ENCODE results near the gene SAFB.

Gene SAFB

DNA sequence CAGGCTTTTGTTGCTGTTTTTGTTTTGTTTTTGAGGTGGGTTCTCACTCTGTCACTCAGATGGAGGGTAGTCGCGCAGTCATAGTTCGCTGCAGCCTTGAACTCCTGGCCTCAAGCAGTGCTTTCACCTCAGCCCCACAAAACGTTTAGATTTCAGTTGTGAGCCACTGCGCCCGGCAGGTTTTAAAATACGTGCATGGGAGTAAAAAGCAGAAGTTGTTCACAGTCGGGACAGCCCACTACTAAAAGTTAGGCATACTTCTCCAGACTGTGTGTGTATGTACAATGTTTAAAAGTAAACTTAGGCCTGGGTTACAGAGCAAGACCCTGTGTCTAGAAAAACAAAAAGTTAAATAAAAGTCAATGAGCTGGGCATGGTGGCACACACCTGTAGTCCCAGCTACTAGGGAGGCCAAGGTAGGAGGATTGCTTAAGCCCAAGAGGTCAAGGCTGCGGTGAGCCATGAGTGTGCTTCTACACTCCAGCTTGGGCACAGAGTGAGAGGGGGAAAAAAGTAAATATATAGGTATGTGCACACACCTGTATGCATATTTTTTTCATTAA lies 6.1 kb downstream of the SAFB start:
- DNase-seq: no peak

DNA sequence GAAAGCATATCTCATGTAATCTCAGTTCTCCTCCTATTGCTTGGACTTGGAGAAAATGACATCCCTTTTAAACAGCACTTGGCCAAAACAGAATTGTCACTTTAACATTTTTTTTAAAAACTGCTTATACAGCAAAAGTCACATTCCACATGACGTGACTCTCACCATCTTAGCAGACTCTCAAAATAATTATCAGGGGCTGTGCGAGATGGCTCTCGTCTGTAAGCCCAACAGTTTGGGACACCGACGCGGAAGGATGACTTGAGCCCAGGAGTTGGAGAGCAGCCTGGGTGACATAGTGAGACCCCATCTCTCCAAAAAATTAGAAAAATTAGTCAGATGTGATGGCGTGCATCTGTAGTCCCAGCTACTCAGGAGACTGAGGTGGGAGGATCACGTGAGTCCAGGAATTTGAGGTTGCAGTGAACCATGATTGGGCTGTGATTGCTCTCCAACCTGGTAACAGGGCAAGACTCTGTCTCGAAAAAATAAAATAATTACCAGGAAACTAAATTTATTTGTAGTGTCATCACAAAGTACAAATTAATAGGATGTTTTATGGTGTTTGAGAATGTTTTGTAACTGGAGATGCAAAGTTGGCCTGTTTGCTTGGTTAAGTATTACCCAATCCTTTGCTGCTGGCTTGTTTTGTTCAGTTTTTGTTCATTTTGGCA lies 8.8 kb downstream of the SAFB start:
- no peak for DNase-seq

DNA sequence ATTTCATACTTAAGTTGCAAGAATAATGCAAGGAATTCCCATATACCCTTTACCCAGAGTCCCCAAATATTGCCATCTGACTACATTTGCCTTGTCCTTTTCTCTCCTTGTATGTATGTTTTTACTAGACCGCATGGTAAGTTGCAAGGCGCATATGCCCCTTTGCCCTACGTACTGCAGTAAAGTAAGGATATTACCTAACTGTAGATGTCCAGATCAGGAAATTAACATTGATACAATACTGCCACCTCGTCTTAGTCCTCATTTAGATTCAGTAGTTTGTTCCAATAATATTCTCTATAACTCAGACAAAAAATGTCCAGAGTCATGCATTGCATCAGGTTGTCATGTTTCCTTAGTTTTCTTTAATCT lies 9.3 kb downstream of the SAFB start:
- DNase-seq: no peak

DNA sequence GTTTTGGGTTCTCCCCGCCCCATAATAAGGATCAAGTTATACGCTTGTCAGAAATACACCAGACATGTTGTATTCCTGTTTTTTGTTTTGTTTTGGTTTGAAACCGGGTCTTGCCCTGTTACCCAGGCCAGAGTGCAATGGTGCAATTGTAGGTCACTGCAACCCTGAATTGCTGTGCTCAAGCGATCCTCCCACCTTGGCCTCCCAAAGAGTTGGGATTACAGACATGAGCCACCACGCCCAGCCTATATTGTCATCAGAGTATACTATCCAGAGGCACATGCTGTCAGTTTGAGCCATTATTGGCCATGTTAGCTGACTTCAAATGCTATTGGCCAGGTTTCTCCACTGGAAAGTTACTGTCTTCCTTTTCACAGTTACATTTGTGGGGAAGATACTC lies 9.8 kb downstream of the SAFB start:
- no peak for DNase-seq

DNA sequence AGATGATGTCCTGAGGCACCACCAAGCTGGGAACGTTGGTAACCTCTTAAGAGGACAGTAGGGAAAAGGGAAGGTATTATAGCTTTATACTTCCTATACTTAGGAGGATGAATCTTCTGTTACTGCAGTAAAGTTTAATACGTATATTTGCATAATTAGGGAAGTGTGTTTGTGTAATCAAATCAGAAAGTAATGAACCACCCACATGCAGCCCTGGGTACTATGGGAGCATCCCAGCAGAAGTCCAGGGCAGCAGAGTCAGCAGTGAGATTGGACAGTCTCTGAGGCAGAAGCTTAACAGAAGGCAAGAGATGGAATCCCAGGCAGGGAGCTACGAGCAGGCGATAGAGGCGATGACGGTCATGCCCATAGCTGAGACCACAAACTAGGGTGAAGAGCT lies 12.5 kb downstream of the SAFB start:
- DNase-seq: no peak

DNA sequence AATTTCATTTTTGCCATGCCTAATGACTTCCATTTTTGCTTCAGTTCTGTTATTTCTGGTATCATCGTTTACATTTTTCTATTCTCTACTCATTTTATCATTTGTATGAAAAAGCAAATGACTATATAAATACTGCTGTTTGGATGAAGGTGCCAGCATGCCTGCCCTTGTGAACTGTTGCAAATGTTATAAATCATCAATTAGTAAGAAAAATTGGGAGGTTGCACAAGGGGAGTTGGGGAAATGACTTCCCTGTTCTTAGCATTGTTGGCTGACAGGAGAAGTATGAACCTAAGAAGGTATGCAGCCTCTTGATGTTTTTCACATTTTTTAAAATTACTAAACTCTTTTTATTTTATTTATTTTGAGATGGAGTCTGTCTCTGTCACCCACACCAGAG lies 15.1 kb downstream of the SAFB start:
- DNase-seq: no peak

DNA sequence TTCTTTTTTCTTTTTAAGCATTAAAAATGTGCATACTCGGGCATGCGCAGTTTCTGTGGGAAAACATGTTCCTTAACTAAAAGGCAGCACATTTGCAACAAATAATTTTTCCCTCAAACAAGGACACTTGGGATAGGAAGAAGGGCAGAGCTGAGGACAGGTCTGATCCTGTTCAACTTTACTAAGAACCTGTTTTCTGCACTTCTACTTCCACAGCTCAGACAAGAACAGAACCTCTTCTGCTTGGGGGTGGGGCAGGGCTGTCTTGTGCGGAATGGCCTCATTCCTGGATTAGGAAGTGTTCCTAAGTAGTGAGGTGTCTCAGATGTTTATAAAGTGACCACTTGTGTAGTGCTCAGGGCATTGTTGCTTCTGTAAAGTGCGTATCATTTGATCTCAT lies 18.3 kb downstream of the SAFB start:
- DNase-seq: no peak

DNA sequence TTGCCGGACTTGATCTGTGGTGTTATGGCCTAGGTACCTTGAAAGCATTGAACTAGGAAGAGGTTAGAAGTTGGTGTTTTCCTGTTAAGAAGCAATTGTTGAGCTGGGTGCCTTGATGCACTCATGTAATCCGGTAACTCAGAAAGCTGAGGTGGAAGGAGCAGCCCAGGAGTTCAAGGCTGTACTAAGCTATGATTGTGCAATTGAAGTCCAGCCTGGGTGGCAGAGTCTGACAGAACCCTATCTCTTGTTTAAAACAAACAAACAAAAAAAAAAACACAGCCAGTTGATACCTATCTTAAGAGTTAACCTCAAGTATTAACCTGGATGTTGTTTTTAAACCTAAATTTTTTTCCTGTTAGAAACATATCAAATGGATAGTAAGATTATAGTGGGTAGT lies 19.3 kb downstream of the SAFB start:
- no peak for DNase-seq

DNA sequence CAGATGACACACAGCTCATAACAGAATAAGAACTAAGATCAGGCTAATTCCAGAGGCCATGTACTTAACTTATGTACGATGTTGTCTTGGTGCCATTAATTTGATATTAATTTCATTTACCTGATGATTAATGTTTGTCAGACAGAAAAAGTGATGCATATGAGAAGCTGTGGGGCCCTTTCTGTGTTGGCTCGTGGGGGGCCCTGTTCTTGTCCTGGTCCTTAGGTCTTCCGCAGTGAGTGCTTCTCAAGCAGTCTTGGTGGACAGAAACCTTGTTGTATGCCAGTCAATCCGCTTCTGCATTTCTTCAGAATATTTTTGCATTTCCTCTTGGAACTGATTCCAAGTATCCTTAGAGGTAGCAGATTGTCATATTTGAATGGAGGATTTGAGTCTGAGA lies 20.2 kb downstream of the SAFB start:
- DNase-seq: no peak

DNA sequence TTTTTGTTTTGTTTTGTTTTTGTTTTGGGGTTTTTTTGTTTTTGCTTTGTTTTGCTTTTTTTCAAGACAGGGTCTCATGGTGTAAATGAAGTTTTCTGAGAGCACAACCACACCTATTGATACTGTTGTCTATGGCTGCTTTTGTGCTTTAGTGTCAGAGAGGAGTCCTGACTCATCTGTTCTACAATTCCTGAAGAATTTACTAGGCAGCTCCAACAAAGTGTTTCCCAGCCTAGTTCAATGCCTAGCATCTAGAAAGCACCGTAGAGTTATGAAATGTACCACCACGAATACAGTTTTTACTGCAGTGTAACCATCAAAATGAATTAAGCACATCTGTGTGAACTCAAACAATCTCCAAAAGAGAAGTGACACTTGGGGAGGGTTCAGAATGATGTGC lies 21.2 kb downstream of the SAFB start:
- DNase-seq: no peak

DNA sequence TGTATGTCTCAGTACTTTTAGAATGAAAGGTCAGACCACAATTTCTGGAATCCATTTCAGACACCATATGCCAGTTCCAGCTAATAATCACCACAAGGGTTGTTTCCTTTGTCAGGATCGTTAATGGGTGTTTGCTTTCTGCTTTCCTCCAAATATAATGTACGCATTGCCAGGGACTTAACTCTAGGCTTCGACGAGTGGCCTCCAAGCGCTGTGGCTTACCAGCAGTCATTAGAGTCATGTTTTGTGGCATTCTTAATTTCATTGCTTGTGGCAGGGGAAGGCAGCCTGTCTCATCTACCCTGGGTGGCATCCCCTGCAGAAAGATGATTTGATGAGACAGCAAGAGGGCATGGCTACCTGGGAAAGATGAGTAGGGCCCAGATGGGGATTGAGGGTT lies 22.5 kb downstream of the SAFB start:
- no peak for DNase-seq

DNA sequence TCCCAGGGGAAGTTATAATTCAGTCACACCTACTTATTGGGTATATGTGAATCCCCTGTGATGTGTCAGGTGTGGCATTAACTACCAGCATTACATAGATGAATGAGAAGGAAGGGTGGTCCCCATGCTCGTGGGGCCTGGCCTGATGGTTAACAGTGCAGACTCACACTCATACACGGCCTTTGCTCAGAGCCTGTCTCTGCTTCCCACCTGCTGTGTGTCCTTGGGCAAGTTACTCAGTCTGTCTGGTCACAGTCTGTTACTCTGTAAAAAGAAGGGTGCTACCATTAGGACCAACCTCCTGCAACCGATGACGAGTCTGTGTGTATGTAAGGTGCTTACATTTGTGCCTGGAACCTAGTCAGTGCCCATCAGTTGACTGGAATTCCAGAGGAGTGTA lies 23.8 kb downstream of the SAFB start:
- no peak for DNase-seq

DNA sequence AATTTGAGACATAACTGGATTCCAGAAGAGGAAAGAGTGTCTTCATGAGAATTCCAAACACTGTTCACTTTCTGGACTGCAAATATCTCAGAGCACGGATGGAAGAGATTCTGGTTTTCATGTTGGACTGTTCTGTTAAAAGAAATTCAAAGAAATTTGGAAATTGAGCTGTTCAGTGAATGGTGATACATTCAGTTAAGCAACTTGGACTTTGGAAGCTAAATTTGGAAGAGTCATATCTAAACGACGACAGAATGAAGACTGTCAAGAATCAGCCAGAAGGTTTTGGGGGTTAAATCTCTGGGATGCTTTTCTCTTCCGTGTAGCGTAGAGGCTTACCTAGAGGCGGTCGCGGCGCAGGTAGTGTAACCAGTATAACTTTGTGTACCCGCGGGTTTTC lies 25.6 kb downstream of the SAFB start:
- DNase-seq: no peak

DNA sequence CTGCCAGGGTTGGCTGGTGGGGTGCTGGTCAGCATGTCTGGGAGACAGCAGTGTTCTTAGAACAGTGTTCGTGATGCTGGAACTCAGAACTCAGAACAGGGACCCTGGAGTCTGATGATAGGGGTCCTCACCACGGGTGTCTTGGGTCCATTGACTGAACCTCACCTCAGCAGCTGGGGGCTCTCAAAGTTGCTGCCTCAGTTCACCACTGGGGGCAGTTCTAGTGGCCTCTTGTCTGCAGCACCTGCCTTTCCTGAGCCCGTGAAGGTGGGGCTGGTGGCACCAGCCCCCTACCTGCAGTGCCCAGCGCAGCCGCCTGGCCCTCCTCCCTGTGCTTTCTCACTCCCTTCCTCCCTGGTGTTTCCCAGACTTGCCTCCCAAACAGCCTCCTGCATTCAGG lies 28.5 kb downstream of the SAFB start:
- no peak for DNase-seq

DNA sequence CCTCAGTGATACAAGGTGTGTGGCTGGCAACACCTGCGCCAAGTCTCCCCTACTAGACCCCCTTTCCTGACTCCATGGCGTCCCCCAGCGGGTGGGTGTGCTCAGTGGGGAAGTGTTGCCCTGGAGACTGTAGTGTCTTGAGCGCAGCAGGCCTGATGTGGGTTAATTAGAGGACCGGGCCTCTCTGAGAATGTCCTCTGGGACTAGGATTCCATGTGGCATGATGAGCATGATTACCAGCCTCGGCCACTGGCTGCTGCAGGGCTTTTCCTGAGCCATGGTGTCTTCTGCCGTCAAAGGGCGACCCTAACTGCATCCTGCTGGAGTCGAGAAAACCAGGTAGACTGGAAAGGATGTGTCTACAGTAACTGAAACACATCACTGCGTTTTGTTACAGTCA lies 29.4 kb downstream of the SAFB start:
- no peak for DNase-seq

DNA sequence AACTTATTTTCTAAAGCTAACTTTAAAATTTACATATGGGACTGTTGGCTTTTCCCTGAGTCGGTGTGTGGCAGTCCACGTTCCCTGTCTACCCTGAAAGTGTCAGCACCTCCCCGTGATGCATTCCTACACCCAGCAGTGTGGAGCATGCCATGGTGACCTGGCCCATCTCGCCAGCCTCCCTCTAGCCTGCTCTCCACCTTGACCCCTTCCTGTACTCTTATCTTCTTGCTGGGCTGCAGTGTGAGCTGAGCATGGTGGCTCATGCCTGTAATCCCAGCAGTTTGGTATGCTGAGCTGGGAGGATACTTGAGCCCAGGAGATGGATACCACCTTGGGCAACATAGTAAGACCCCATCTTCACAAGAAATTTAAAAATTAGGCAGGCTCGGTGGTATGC lies 32.0 kb downstream of the SAFB start:
- DNase-seq: no peak

DNA sequence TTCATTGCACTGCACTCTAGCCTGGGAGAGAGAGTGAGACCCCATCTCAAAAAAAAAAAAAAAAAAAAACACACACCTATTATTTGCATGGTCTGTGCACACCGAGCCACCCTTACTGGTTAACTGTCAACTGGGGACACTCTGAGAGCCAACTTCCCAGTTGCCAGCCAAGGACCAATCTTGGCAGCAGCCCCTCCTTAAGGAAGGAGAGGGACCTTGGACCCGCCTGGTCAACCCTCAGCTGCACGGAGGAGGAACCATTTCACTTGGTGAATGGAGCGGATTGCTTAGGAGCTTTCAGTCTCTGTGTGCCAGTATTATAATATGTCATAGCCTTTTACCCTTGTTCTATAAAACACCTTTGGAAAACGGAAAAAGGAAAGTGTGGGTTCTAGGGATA lies 32.5 kb downstream of the SAFB start:
- no peak for DNase-seq

DNA sequence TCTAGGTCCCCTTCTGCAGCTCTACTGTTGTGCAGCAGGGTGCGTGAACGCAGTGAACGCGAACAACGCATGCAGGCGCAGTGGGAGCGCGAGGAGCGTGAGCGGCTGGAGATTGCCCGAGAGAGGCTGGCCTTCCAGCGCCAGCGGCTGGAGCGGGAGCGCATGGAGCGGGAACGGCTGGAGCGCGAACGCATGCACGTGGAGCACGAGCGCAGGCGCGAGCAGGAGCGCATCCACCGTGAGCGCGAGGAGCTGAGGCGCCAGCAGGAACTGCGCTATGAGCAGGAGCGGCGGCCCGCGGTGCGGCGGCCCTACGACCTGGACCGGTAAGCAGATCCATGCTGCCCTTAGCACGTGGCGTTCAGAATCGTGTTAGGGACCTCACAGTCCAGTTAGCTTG lies 38.6 kb downstream of the SAFB start:
- DNase-seq: no peak

DNA sequence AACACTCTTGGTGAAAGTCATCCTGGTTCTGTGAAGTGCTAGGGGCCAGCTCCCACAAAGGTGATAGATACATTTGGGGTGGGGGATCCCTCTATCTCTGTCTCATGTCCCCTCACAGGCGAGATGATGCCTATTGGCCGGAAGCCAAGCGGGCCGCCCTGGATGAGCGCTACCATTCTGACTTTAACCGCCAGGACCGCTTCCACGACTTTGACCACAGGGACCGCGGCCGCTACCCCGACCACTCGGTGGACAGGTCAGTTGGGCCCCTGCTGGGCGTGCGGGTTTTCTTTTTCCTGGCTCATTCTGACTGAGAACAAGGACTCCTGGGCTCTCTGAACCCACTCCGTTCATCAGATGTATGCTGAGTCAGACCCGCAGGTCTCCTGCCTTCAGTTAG lies 41.0 kb downstream of the SAFB start:
- no peak for DNase-seq

DNA sequence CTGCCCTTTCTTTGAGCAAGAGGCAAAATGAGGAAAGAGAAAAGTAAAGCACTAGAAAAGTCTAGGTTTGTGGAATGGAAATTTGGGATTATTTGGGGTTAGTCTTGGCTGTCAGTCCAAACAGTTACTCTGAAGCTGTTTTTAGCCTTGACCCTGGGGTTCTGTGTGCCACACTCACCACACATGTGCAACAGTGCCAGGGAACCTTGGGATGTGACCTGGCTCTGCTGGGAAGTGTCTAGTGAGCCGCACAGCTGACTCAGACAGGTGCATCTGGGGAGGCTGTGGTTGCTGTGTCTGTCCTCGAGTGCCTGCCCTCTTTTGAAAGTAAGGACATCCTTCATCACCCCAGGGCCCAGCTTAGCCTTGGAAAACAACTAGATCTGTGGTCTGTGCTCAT lies 41.6 kb downstream of the SAFB start:
- no peak for DNase-seq

DNA sequence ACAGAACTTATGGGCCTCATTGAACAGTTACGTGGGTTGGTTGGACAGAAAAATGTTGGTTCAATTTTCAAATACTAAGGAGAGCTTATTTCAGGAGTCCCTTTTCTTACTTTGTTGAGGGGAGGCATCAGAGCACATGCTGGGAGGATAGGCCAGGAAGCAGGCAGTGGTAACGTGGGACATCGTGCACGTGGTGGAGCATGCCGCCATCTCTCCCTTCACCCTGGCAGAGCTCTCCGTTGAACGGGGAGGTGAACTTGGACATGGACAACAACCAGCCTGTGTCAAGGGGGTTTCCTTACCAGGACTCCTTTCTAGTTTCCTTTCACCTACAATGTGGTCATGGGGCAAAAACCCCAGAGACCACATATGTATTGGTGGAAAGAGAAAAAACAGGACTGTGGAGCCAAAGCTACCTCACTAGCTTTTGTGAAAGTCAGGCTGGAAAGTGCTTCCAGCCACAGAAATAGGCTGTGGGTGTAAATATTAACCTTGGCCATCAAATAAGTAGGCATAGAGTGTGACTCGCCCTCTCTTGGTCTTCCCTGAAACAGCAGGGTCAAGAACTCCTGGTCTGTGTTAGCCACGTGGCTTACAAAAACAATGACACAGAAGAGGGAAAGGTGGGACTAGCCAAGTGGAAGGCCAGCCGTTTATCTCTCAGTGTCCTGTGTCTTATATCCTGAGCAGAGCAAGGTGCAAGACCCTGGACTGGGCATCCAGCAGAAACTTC lies 43.1 kb downstream of the SAFB start:
- DNase-seq: peak; percentile 54

DNA sequence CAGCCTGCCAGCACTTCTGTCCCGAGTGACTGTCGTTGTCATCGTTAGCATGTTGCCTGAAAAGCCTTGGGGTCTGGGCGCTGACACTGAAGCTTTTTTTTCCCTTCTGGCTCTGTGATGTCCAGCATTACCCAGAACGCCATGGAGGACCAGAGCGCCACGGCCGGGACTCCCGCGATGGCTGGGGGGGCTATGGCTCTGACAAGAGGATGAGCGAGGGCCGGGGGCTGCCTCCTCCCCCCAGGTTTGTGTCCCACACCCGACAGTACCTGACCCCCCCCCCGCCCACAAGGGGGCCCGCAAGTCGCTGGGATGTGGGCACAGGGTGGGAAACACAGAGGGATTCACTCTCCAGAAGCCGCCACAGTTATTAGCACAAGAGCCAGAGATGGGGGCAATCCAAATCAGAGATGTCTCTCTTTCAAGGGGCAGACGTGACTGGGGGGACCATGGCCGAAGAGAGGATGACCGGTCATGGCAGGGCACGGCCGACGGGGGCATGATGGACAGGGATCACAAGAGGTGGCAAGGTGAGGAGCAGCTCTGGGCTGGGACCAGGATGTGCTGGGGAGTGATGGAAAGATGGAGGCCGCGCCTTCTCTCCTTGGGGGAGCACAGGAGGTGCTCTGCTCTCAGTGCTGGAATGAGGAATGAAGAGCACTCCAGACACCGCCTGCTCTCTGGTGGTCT lies 44.2 kb downstream of the SAFB start:
- no peak for DNase-seq

DNA sequence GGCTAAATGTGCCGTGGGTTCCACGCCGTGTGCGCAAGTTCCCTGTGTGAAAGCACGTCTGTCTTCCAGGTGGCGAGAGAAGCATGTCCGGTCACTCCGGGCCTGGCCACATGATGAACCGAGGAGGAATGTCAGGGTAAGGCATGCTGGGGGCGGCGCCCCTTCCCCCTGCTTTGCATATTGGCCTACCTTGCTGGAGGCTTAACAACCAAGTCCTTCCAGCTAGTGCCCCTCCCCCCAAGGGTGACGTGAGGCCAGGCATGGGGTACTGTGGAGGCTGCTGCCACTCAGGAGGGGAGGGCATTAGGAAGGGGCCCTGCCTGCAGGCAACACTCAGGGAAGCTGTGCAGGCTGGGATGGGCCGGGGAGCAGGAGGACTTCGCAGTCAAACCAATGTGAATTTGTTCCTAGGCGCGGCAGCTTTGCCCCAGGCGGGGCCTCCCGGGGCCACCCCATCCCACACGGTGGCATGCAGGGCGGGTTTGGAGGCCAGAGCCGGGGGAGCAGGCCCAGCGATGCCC lies 44.9 kb downstream of the SAFB start:
- DNase-seq: no peak

DNA sequence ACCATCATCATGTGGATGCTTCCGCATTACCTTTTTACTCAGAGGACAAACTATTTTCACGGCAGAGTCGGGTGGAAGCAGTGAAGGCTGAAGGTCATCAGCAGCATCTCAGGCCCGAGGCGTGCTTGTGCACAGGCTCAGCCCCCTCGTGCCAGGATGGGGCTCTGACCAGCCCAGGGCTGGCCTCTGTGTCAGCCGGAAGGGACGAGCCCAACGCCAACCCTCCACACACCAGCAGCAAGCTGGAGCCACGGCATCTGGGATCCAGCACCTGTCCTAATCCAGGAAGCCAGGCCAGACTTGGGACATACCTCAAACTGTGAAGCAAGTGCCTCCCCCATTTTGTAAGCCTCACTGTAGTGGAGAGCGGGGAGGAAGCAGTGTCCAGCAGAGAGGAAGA lies 46.3 kb downstream of the SAFB start:
- no peak for DNase-seq
